DOHH2 (cell line): ENCODE measurements around the gene POTEB2.
"Not testable (repeated sequence)": the region's sequence is repeated elsewhere in the genome, so short reads cannot be mapped to it uniquely, and the experiment has no call there.

Experiments used
- CTCF ChIP-seq: fragments of 200-600 bp; sonication (generic); IDR thresholded peaks from one replicate; pipeline ENCODE4 v1.5.1; 2014; ENCODE audit warnings: antibody characterized with exemption, mild to moderate bottlenecking, low read depth, low read length; ENCODE audit not compliant: poor library complexity, severe bottlenecking
- EZH2phosphoT487 ChIP-seq: fragments of 200-600 bp; sonication (generic); IDR thresholded peaks from 2 replicates; pipeline ENCODE4 v1.6.1; 2017; ENCODE audit warnings: borderline replicate concordance, mild to moderate bottlenecking, antibody characterized with exemption, low read length, moderate library complexity, mixed read lengths

GRCh38 chr15:20879916-20880315 lies 13.8 kb upstream of the POTEB2 start:
- not testable (repeated sequence) for TF ChIP-seq CTCF, EZH2phosphoT487
